HEK293 (cell line): ENCODE results near the gene KANSL1.

Source experiments
- CTCF ChIA-PET: fragments of 350-600 bp; formaldehyde crosslinking; extraction: SDS; loops from one replicate; lab custom pipeline; 2021; ENCODE audit warnings: antibody characterized with exemption; lab: Yijun Ruan, JAX
- POLR2A ChIA-PET: fragments of 300-600 bp; formaldehyde crosslinking; extraction: SDS; loops from one replicate; lab custom pipeline; 2020; ENCODE audit warnings: antibody characterized with exemption, inconsistent platforms; lab: Yijun Ruan, JAX
- H3K27ac ChIP-seq: fragments of 200-500 bp; sonication (Bioruptor generic); 2 replicates; pipeline ENCODE4 v1.5.1; 2014; ENCODE audit warnings: low read depth, low read length, control low read depth, inconsistent platforms; ENCODE audit errors: extremely low read depth
- H3K36me3 ChIP-seq, 2 experiments: fragments of 200-500 bp in 1 of 2; sonication (Bioruptor generic) in 1 of 2; 1 replicate in 1 of 2; 2 replicates in 1 of 2; pipeline ENCODE4 v1.5.1; 2014 to 2017; ENCODE audit warnings: inconsistent platforms in 2 of 2, low read length in 2 of 2; ENCODE audit not compliant: control insufficient read depth in 2 of 2, insufficient read depth in 1 of 2
- H3K4me1 ChIP-seq: fragments of 200-500 bp; sonication (Bioruptor generic); 2 replicates; pipeline ENCODE4 v1.5.1; 2014; ENCODE audit warnings: mild to moderate bottlenecking, low read length, inconsistent platforms; ENCODE audit not compliant: control insufficient read depth, insufficient read depth
- H3K4me3 ChIP-seq: 2 replicates; pipeline ENCODE4 v1.5.1; 2011; ENCODE audit warnings: low read depth, mild to moderate bottlenecking, control low read depth, low read length, moderate library complexity
- H3K9me3 ChIP-seq: fragments of 200-500 bp; sonication (Bioruptor generic); 2 replicates; pipeline ENCODE4 v1.5.1; 2014; ENCODE audit warnings: low read depth, low read length, inconsistent platforms; ENCODE audit not compliant: control insufficient read depth, insufficient read depth
- ATF2 ChIP-seq: fragments of 450-650 bp; formaldehyde crosslinking; IDR thresholded peaks from 2 replicates; pipeline ENCODE4 v1.5.1; 2016; ENCODE audit warnings: missing biosample characterization, missing genetic modification characterization, low read depth
- PRDM1 ChIP-seq: fragments of 450-650 bp; formaldehyde crosslinking; IDR thresholded peaks from 2 replicates; pipeline ENCODE4; 2016; ENCODE audit warnings: missing biosample characterization, missing genetic modification characterization
- RBAK ChIP-seq: fragments of 450-650 bp; formaldehyde crosslinking; IDR thresholded peaks from 2 replicates; pipeline ENCODE4 v1.5.1; 2016; ENCODE audit warnings: missing biosample characterization, missing genetic modification characterization
- YY1 ChIP-seq: fragments of 450-650 bp; formaldehyde crosslinking; IDR thresholded peaks from 2 replicates; pipeline ENCODE4 v1.5.1; 2018; ENCODE audit warnings: missing biosample characterization, missing genetic modification characterization
- ZBTB17 ChIP-seq: fragments of 450-650 bp; formaldehyde crosslinking; IDR thresholded peaks from 2 replicates; pipeline ENCODE4 v1.5.1; 2016; ENCODE audit warnings: missing biosample characterization, missing genetic modification characterization
- ZBTB7A ChIP-seq: fragments of 450-650 bp; formaldehyde crosslinking; IDR thresholded peaks from 2 replicates; pipeline ENCODE4 v1.5.1; 2016; ENCODE audit warnings: low read depth, missing biosample characterization, missing genetic modification characterization
- ZNF202 ChIP-seq: fragments of 450-650 bp; formaldehyde crosslinking; IDR thresholded peaks from 2 replicates; pipeline ENCODE4 v1.5.1; 2016; ENCODE audit warnings: missing biosample characterization, missing genetic modification characterization, borderline replicate concordance
- ZNF311 ChIP-seq: fragments of 450-650 bp; formaldehyde crosslinking; IDR thresholded peaks from 2 replicates; pipeline ENCODE4 v1.5.1; 2017; ENCODE audit warnings: missing biosample characterization, missing genetic modification characterization, borderline replicate concordance
- ZNF354C ChIP-seq: fragments of 450-650 bp; formaldehyde crosslinking; IDR thresholded peaks from 2 replicates; pipeline ENCODE4 v1.5.1; 2016; ENCODE audit warnings: missing biosample characterization, missing genetic modification characterization, low read depth, borderline replicate concordance
- ZNF544 ChIP-seq: fragments of 450-650 bp; formaldehyde crosslinking; IDR thresholded peaks from 2 replicates; pipeline ENCODE4 v1.5.0; 2017; ENCODE audit warnings: missing biosample characterization, missing genetic modification characterization
- ZNF623 ChIP-seq: fragments of 450-650 bp; formaldehyde crosslinking; IDR thresholded peaks from 2 replicates; pipeline ENCODE4 v1.5.1; 2016; ENCODE audit warnings: missing biosample characterization, missing genetic modification characterization
- ZNF692 ChIP-seq: fragments of 450-650 bp; formaldehyde crosslinking; IDR thresholded peaks from 2 replicates; pipeline ENCODE4 v1.5.1; 2016; ENCODE audit warnings: missing biosample characterization, missing genetic modification characterization
- ZNF777 ChIP-seq: fragments of 450-650 bp; formaldehyde crosslinking; IDR thresholded peaks from 2 replicates; pipeline ENCODE4 v1.5.1; 2017; ENCODE audit warnings: missing biosample characterization, missing genetic modification characterization, borderline replicate concordance
- ZSCAN23 ChIP-seq: fragments of 450-650 bp; formaldehyde crosslinking; IDR thresholded peaks from 2 replicates; pipeline ENCODE4 v1.5.1; 2016; ENCODE audit warnings: missing biosample characterization, missing genetic modification characterization
- TF ChIP-seq, protein P1 (sequence below): fragments of 450-650 bp; formaldehyde crosslinking; IDR thresholded peaks from 2 replicates; pipeline ENCODE4 v1.5.1; 2016; ENCODE audit warnings: missing biosample characterization, missing genetic modification characterization, borderline replicate concordance
- TF ChIP-seq, protein P2 (sequence below): fragments of 450-650 bp; formaldehyde crosslinking; IDR thresholded peaks from 2 replicates; pipeline ENCODE4 v1.5.1; 2016; ENCODE audit warnings: missing biosample characterization, missing genetic modification characterization
- TF ChIP-seq, protein P3 (sequence below): fragments of 450-650 bp; formaldehyde crosslinking; IDR thresholded peaks from 2 replicates; pipeline ENCODE4 v1.5.1; 2016; ENCODE audit warnings: missing biosample characterization, missing genetic modification characterization
- TF ChIP-seq, protein P4 (sequence below): fragments of 450-650 bp; formaldehyde crosslinking; IDR thresholded peaks from 2 replicates; pipeline ENCODE4 v1.5.1; 2016; ENCODE audit warnings: missing biosample characterization, missing genetic modification characterization

KANSL1 gene

GRCh38 chr17:46129302-46129701 is 63.9 kb downstream of the KANSL1 start:
- H3K27ac ChIP-seq = no peak overlapping the region
- CTCF ChIA-PET = no interaction called here
- peaks cover 0 to 3% of the 10 kb centered on the region in 2 experiments; a peak in 1 of 3 replicates for H3K36me3 ChIP-seq
- POLR2A ChIA-PET = no interaction called here
- peaks cover 31% of the 10 kb centered on the region for H3K4me1 ChIP-seq
- H3K4me3 ChIP-seq = no peak overlapping the region
- H3K9me3 ChIP-seq = no peaks in the 10 kb centered on the region
- TF ChIP-seq ZNF354C (tag by site-specific recombination) (no peak), RBAK (tag by site-specific recombination) (no peak), ATF2 (tag by site-specific recombination) (no peak), PRDM1 (tag by site-specific recombination) (no peak), ZSCAN23 (tag by site-specific recombination) (no peak), YY1 (tag by site-specific recombination) (no peak), ZNF202 (tag by site-specific recombination) (no peak), ZNF777 (no peak)
- TF ChIP-seq, protein P1, sequence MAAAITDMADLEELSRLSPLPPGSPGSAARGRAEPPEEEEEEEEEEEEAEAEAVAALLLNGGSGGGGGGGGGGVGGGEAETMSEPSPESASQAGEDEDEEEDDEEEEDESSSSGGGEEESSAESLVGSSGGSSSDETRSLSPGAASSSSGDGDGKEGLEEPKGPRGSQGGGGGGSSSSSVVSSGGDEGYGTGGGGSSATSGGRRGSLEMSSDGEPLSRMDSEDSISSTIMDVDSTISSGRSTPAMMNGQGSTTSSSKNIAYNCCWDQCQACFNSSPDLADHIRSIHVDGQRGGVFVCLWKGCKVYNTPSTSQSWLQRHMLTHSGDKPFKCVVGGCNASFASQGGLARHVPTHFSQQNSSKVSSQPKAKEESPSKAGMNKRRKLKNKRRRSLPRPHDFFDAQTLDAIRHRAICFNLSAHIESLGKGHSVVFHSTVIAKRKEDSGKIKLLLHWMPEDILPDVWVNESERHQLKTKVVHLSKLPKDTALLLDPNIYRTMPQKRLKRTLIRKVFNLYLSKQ (tag by site-specific recombination) = no peak
- TF ChIP-seq, protein P2, sequence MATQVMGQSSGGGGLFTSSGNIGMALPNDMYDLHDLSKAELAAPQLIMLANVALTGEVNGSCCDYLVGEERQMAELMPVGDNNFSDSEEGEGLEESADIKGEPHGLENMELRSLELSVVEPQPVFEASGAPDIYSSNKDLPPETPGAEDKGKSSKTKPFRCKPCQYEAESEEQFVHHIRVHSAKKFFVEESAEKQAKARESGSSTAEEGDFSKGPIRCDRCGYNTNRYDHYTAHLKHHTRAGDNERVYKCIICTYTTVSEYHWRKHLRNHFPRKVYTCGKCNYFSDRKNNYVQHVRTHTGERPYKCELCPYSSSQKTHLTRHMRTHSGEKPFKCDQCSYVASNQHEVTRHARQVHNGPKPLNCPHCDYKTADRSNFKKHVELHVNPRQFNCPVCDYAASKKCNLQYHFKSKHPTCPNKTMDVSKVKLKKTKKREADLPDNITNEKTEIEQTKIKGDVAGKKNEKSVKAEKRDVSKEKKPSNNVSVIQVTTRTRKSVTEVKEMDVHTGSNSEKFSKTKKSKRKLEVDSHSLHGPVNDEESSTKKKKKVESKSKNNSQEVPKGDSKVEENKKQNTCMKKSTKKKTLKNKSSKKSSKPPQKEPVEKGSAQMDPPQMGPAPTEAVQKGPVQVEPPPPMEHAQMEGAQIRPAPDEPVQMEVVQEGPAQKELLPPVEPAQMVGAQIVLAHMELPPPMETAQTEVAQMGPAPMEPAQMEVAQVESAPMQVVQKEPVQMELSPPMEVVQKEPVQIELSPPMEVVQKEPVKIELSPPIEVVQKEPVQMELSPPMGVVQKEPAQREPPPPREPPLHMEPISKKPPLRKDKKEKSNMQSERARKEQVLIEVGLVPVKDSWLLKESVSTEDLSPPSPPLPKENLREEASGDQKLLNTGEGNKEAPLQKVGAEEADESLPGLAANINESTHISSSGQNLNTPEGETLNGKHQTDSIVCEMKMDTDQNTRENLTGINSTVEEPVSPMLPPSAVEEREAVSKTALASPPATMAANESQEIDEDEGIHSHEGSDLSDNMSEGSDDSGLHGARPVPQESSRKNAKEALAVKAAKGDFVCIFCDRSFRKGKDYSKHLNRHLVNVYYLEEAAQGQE (tag by site-specific recombination) = no peak
- TF ChIP-seq, protein P3, sequence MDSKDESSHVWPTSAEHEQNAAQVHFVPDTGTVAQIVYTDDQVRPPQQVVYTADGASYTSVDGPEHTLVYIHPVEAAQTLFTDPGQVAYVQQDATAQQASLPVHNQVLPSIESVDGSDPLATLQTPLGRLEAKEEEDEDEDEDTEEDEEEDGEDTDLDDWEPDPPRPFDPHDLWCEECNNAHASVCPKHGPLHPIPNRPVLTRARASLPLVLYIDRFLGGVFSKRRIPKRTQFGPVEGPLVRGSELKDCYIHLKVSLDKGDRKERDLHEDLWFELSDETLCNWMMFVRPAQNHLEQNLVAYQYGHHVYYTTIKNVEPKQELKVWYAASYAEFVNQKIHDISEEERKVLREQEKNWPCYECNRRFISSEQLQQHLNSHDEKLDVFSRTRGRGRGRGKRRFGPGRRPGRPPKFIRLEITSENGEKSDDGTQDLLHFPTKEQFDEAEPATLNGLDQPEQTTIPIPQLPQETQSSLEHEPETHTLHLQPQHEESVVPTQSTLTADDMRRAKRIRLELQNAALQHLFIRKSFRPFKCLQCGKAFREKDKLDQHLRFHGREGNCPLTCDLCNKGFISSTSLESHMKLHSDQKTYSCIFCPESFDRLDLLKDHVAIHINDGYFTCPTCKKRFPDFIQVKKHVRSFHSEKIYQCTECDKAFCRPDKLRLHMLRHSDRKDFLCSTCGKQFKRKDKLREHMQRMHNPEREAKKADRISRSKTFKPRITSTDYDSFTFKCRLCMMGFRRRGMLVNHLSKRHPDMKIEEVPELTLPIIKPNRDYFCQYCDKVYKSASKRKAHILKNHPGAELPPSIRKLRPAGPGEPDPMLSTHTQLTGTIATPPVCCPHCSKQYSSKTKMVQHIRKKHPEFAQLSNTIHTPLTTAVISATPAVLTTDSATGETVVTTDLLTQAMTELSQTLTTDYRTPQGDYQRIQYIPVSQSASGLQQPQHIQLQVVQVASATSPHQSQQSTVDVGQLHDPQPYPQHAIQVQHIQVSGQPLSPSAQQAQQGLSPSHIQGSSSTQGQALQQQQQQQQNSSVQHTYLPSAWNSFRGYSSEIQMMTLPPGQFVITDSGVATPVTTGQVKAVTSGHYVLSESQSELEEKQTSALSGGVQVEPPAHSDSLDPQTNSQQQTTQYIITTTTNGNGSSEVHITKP (tag by site-specific recombination) = no peak

DNA sequence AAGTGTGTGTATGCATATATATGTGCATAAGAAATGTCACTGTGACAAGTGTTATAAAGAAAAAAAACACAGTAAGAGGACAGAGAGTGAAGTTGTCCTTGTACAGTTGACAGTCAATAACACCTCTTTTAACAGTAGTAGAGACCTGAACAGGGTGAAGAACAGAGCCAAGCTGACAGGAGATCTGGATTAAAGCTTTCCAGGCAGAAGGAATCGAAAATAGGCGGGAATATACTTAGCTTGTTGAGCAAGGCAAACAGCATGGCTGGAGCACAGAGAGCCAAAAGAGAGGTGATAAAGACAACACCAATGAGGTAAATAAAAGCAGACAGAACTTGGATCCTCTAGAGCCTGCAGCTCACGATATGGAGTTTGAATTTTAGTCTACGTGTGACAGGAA is 64.8 kb downstream of the KANSL1 start:
- TF ChIP-seq ZNF544 (tag by site-specific recombination) = no peak
- TF ChIP-seq ZNF692 (tag by site-specific recombination) = no peak
- no peak for TF ChIP-seq ZNF623 (tag by site-specific recombination)
- peak; percentile 95 for TF ChIP-seq ZBTB17
- TF ChIP-seq, protein P4, sequence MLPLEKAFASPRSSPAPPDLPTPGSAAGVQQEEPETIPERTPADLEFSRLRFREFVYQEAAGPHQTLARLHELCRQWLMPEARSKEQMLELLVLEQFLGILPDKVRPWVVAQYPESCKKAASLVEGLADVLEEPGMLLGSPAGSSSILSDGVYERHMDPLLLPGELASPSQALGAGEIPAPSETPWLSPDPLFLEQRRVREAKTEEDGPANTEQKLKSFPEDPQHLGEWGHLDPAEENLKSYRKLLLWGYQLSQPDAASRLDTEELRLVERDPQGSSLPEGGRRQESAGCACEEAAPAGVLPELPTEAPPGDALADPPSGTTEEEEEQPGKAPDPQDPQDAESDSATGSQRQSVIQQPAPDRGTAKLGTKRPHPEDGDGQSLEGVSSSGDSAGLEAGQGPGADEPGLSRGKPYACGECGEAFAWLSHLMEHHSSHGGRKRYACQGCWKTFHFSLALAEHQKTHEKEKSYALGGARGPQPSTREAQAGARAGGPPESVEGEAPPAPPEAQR (tag by site-specific recombination) = no peak
- no peak for TF ChIP-seq ZNF311 (tag by site-specific recombination)
- no peak for TF ChIP-seq ZBTB7A (tag by site-specific recombination)
- ChIA-PET CTCF (interaction anchor here (0.6 kb wide), 1 partner anchor 96 kb away, joined by 7 read pairs; no protein-coding TSS in a partner anchor), POLR2A (interaction anchor here (0.9 kb wide), 1 partner anchor 22 kb away, joined by 4 read pairs; no protein-coding TSS in a partner anchor)
- no peaks in the 10 kb centered on the region for H3K9me3 ChIP-seq
- no peak overlapping the region for H3K4me3 ChIP-seq
- H3K36me3 ChIP-seq = peaks cover 3% of the 10 kb centered on the region in 2 experiments; a peak in 2 of 3 replicates
- no peak overlapping the region for H3K27ac ChIP-seq
- H3K4me1 ChIP-seq = peaks cover 31% of the 10 kb centered on the region
